Duodenal mucosa (tissue), 2 donors: Measurements from ENCODE around the gene HOXA7.
A peak's percentile ranks its signal among the peaks of the same experiment; 100 is the strongest.

Experiments used
- H3K27ac ChIP-seq: one replicate; pipeline ENCODE4 v1.7.0; 2013; ENCODE audit warnings: low read depth, low read length
- H3K27me3 ChIP-seq, 2 donors: one replicate each; pipeline ENCODE4 v1.7.0; 2013; ENCODE audit warnings: low read length in 2 of 2, control low read depth in 1 of 2; ENCODE audit not compliant: insufficient read depth in 2 of 2, control insufficient read depth in 1 of 2
- H3K36me3 ChIP-seq, 2 donors: one replicate each; pipeline ENCODE4 v1.7.0; 2013; ENCODE audit warnings: low read length in 2 of 2, control low read depth in 1 of 2; ENCODE audit not compliant: insufficient read depth in 2 of 2, control insufficient read depth in 1 of 2
- H3K4me1 ChIP-seq, 2 donors: one replicate each; pipeline ENCODE4 v1.7.0; 2013; ENCODE audit warnings: low read length in 2 of 2, control low read depth in 1 of 2; ENCODE audit not compliant: insufficient read depth in 2 of 2, control insufficient read depth in 1 of 2
- H3K4me3 ChIP-seq, 2 donors: one replicate each; pipeline ENCODE4 v1.7.0; 2013; ENCODE audit warnings: low read length in 2 of 2, low read depth in 1 of 2
- H3K9ac ChIP-seq, 2 donors: one replicate each; pipeline ENCODE4 v1.7.0; 2013; ENCODE audit warnings: low read length in 2 of 2, low read depth in 1 of 2
- H3K9me3 ChIP-seq, 2 donors: one replicate each; pipeline ENCODE4 v1.7.0; 2013; ENCODE audit warnings: low read length in 2 of 2, control low read depth in 1 of 2; ENCODE audit not compliant: control insufficient read depth in 1 of 2

The HOXA7 gene

GRCh38 chr7:27199849-27200760 lies 43.6 kb upstream of the HOXA7 start, which contains the start of gene HOXA13:
Gene HOXA13 (minus strand): TSS chr7:27200091. CDS start chr7:27200077, 14 bp downstream.
- peak within 1 kb of the TSS; percentile 39 to 63 for H3K4me3 ChIP-seq

GRCh38 chr7:27198871-27199801 lies 42.7 kb upstream of the HOXA7 start:
- Histone ChIP-seq H3K27ac (no peak overlapping the region), H3K4me3 (no peak overlapping the region), H3K27me3 (peaks cover 80 to 89% of the 10 kb centered on the region in 2 donors), H3K4me1 (peaks cover 15 to 16% of the 10 kb centered on the region in 2 donors), H3K9ac (no peak overlapping the region), H3K9me3 (no peaks in the 10 kb centered on the region), H3K36me3 (no peaks in the 10 kb centered on the region)

More at GRCh38 chr7:27199849-27200760, 43.6 kb upstream of the HOXA7 start, which contains the start of gene HOXA13:
- Histone ChIP-seq H3K9ac (no peak within 1 kb of the TSS), H3K9me3 (no peaks in the 10 kb centered on the region), H3K4me1 (peaks cover 15 to 16% of the 10 kb centered on the region in 2 donors), H3K36me3 (no peaks in the 10 kb centered on the region), H3K27me3 (peaks cover 81 to 89% of the 10 kb centered on the region in 2 donors), H3K27ac (no peak within 1 kb of the TSS)

GRCh38 chr7:27198138-27198841 lies 41.8 kb upstream of the HOXA7 start:
- no peak overlapping the region for H3K27ac ChIP-seq
- peaks cover 78 to 89% of the 10 kb centered on the region in 2 donors for H3K27me3 ChIP-seq
- H3K4me3 ChIP-seq = no peak overlapping the region
- H3K36me3 ChIP-seq = no peaks in the 10 kb centered on the region
- H3K9me3 ChIP-seq = no peaks in the 10 kb centered on the region
- H3K4me1 ChIP-seq = peaks cover 16 to 18% of the 10 kb centered on the region in 2 donors
- no peak overlapping the region for H3K9ac ChIP-seq

- no peaks in the 10 kb centered on the region for H3K9me3 ChIP-seq
- peaks cover 16 to 22% of the 10 kb centered on the region in 2 donors for H3K4me1 ChIP-seq
- H3K9ac ChIP-seq = no peak overlapping the region
- no peaks in the 10 kb centered on the region for H3K36me3 ChIP-seq
- no peak overlapping the region for H3K4me3 ChIP-seq
- no peak overlapping the region for H3K27ac ChIP-seq
- peaks cover 79 to 90% of the 10 kb centered on the region in 2 donors for H3K27me3 ChIP-seq
Measured at GRCh38 chr7:27197137-27198042, 40.9 kb upstream of the HOXA7 start.

- Histone ChIP-seq H3K27me3 (peaks cover 79 to 90% of the 10 kb centered on the region in 2 donors), H3K27ac (no peak overlapping the region), H3K9me3 (no peaks in the 10 kb centered on the region)
Measured at GRCh38 chr7:27196287-27196767, 39.9 kb upstream of the HOXA7 start.

GRCh38 chr7:27194686-27195379 lies 38.4 kb upstream of the HOXA7 start:
- peaks cover 82 to 93% of the 10 kb centered on the region in 2 donors for H3K27me3 ChIP-seq
- H3K4me1 ChIP-seq = peaks cover 0 to 7% of the 10 kb centered on the region in 2 donors

More at GRCh38 chr7:27196287-27196767, 39.9 kb upstream of the HOXA7 start:
- Histone ChIP-seq H3K9ac (no peak overlapping the region), H3K36me3 (no peaks in the 10 kb centered on the region), H3K4me1 (peaks cover 10 to 18% of the 10 kb centered on the region in 2 donors), H3K4me3 (no peak overlapping the region)

GRCh38 chr7:27194002-27194352 lies 37.5 kb upstream of the HOXA7 start:
- H3K4me1 ChIP-seq = peaks cover 3 to 10% of the 10 kb centered on the region in 2 donors
- no peaks in the 10 kb centered on the region for H3K9me3 ChIP-seq
- H3K9ac ChIP-seq = no peak overlapping the region
- H3K27ac ChIP-seq = no peak overlapping the region
- H3K36me3 ChIP-seq = no peaks in the 10 kb centered on the region
- no peak overlapping the region for H3K4me3 ChIP-seq
- peaks cover 87 to 98% of the 10 kb centered on the region in 2 donors for H3K27me3 ChIP-seq

More at GRCh38 chr7:27194686-27195379, 38.4 kb upstream of the HOXA7 start:
- H3K9me3 ChIP-seq = no peaks in the 10 kb centered on the region
- H3K4me3 ChIP-seq = no peak overlapping the region
- H3K9ac ChIP-seq = no peak overlapping the region
- H3K36me3 ChIP-seq = no peaks in the 10 kb centered on the region
- H3K27ac ChIP-seq = no peak overlapping the region

- Histone ChIP-seq H3K4me3 (peak overlapping the region in 1 of 2 donors; percentile 36), H3K36me3 (no peaks in the 10 kb centered on the region), H3K9ac (no peak overlapping the region), H3K27me3 (peaks cover 87 to 98% of the 10 kb centered on the region in 2 donors), H3K27ac (no peak overlapping the region), H3K9me3 (no peaks in the 10 kb centered on the region), H3K4me1 (peaks cover 8 to 14% of the 10 kb centered on the region in 2 donors)
Measured at GRCh38 chr7:27193335-27194001, 37.0 kb upstream of the HOXA7 start.
